Bronchial epithelial cell (primary cell): ENCODE data around the gene MAGT1. TPM values are rescaled to one million over a fixed set of nuclear protein-coding genes. Genes with fewer than 3 reads are reported as not detected.

Experiments used
- DNase-seq: peaks from one replicate; pipeline ENCODE4 v3.0.0-alpha.2; 2010; ENCODE audit warnings: low read depth
- FAIRE-seq: peaks from 2 replicates; lab custom pipeline; 2011; peaks lifted over from hg19 to GRCh38; lab: Jason Lieb, UNC
- H3K27me3 ChIP-seq: 2 replicates; pipeline ENCODE4 v1.5.1; 2011; ENCODE audit warnings: low read length; ENCODE audit not compliant: control insufficient read depth, insufficient read depth
- H3K36me3 ChIP-seq: 2 replicates; pipeline ENCODE4 v1.5.1; 2011; ENCODE audit warnings: low read length; ENCODE audit not compliant: control insufficient read depth, insufficient read depth
- H3K4me3 ChIP-seq: 2 replicates; pipeline ENCODE4 v1.5.1; 2011; ENCODE audit warnings: mild to moderate bottlenecking, low read depth, low read length, control low read depth
- CTCF ChIP-seq: IDR thresholded peaks from 2 replicates; pipeline ENCODE4 v1.5.1; 2011; ENCODE audit warnings: mild to moderate bottlenecking, moderate library complexity, low read length, control low read depth, inconsistent platforms; ENCODE audit not compliant: insufficient read depth, severe bottlenecking
- total RNA-seq: library from RNA; depleted of rRNA; stranded (reverse); fragments of >200 nt; gene quantifications from 2 replicates; pipeline ENCODE4 v1.2.1, GENCODE V29; 2014

Gene MAGT1
- total RNA-seq, 1 donor from 2014 or later: 67.7 TPM

DNA sequence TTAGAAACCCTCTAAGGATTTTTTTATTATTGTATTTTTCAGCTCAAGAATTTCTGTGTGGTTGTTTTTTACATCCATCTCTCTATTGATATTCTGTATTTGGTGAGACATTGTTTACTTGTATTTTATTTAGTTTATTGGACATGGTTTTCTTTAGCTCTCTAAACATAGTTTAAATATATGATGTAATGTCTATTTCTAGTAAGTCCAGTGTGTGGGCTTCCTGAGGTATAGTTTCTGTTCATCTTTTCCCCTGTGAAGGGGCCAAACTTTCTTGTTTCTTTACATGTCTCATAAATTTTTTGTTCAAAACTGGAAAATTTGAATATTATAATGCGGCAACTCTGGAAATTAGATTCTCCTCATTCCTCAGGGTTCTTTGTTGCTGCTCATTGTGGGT lies 81.0 kb downstream of the MAGT1 start:
- no peak for DNase-seq
- no peak for FAIRE-seq
- Histone ChIP-seq H3K4me3 (no peak overlapping the region), H3K36me3 (no peaks in the 10 kb centered on the region), H3K27me3 (no peaks in the 10 kb centered on the region)
- TF ChIP-seq CTCF: no peak

GRCh38 chrX:77802201-77802600 lies 93.0 kb downstream of the MAGT1 start:
- no peak for DNase-seq
- no peaks in the 10 kb centered on the region for H3K36me3 ChIP-seq
- no peak for FAIRE-seq
- no peaks in the 10 kb centered on the region for H3K27me3 ChIP-seq
- TF ChIP-seq CTCF: no peak
- no peak overlapping the region for H3K4me3 ChIP-seq

GRCh38 chrX:77795124-77795523 lies 100.1 kb downstream of the MAGT1 start:
- FAIRE-seq (no peak), DNase-seq (no peak)
- Histone ChIP-seq H3K36me3 (no peaks in the 10 kb centered on the region), H3K4me3 (no peak overlapping the region), H3K27me3 (no peaks in the 10 kb centered on the region)
- TF ChIP-seq CTCF: no peak

DNA sequence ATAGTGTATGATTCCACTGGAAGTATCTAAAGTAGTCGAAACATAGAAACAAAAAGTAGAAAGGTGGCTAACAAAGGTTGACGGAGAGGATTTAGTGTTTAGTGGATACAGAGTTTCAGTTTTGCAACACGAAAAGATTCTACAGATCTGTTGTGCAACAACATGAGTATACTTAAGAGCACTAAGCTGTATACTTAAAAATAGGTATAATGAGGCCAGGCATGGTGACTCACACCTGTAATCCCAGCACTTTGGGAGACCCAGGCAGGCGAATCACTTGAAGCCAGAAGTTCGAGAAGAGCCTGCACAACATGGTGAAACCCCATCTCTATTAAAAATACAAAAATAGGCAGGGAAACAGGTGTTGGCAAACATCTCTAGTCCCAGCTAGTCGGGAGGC lies 101.3 kb downstream of the MAGT1 start:
- DNase-seq (peak; percentile 39), FAIRE-seq (no peak)
- no peaks in the 10 kb centered on the region for H3K27me3 ChIP-seq
- no peak overlapping the region for H3K4me3 ChIP-seq
- no peaks in the 10 kb centered on the region for H3K36me3 ChIP-seq
- no peak for TF ChIP-seq CTCF

DNA sequence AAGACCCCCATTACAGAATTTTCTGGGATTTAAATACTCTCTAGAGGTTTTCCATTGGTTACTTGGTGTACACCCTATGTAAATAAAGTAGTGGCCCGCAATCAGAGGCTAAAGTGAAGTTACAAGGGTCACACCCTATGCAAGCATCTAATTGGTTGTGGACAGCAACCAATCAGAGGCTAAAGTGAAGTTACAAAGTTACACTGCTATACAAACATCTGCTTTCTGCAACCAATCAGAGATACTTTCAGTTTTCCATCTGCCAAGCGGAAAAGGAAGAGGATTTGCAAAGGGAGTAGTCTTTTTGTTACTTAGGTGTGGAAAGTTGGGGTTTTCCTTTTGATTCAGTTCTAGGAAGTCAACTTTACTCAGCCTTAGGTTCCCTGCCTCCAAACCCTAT lies 107.2 kb downstream of the MAGT1 start:
- H3K4me3 ChIP-seq: no peak overlapping the region
- DNase-seq: peak; percentile 18
- H3K36me3 ChIP-seq: no peaks in the 10 kb centered on the region
- FAIRE-seq: no peak
- no peak for TF ChIP-seq CTCF
- no peaks in the 10 kb centered on the region for H3K27me3 ChIP-seq

DNA sequence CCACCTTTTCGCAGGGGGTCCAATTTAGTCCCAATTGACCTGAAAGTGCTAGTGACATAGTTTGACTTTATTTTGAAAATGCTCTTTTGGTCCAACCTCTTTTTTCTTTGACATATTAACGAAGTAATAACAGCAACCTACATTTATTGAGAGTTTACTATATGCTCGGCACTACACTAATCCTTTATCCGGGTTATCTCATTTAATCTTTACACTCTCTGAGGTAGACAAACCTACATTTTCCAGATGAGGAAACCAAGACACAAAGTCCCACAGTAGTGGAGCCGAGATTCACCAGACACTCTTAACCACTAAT lies 108.9 kb downstream of the MAGT1 start:
- FAIRE-seq: no peak
- TF ChIP-seq CTCF: no peak
- Histone ChIP-seq H3K4me3 (peak overlapping the region; percentile 72), H3K36me3 (no peaks in the 10 kb centered on the region), H3K27me3 (no peaks in the 10 kb centered on the region)
- no peak for DNase-seq
